ENCODE measurements around the gene BFSP2. TPM values are rescaled to one million over a fixed set of nuclear protein-coding genes. Genes with fewer than 3 reads are reported as not detected.

The BFSP2 gene
- total and polyA plus RNA-seq, 2 experiments from 2014 or later = not detected

GRCh38 chr3:133425898-133426297 is 26.0 kb downstream of the BFSP2 start:
- Histone ChIP-seq H3K4me3 (no peak overlapping the region), H3K9me3 (ENCODE audit: low read depth) (no peaks in the 10 kb centered on the region), H3K36me3 (replicated peaks; ENCODE audit: insufficient read depth, low read depth) (no peaks in the 10 kb centered on the region), H3K4me1 (ENCODE audit: insufficient read depth) (no peaks in the 10 kb centered on the region), H3K9me2 (replicated peaks; ENCODE audit: insufficient read depth) (no peaks in the 10 kb centered on the region), H3K79me2 (no peaks in the 10 kb centered on the region), H4K20me1 (ENCODE audit: insufficient read depth, poor library complexity, severe bottlenecking) (no peaks in the 10 kb centered on the region), H3K27me3 (no peaks in the 10 kb centered on the region), H2AFZ (no peak overlapping the region), H3K27ac (no peak overlapping the region), H3K4me2 (no peak overlapping the region)
- TF ChIP-seq EZH2phosphoT487 (IDR thresholded peaks at IDR 0.05; ENCODE audit: low read depth, severe bottlenecking, unreplicated experiment) = no peak
- TF ChIP-seq CTCF (IDR thresholded peaks at IDR 0.05; ENCODE audit: poor library complexity) = no peak
- TF ChIP-seq EZH2 (IDR thresholded peaks at IDR 0.05; ENCODE audit: borderline replicate concordance) = no peak
- 71% methylated on average over 2 of the region's 3 CpGs for WGBS (ENCODE audit: low lambda C conversion rate, missing lambda C conversion rate)
- no peak for DNase-seq (ENCODE audit: low spot score)

- Histone ChIP-seq H3K79me2 (no peaks in the 10 kb centered on the region), H3K9me3 (ENCODE audit: low read depth) (no peaks in the 10 kb centered on the region), H3K4me1 (ENCODE audit: insufficient read depth) (no peaks in the 10 kb centered on the region), H3K4me2 (no peak overlapping the region), H3K27ac (no peak overlapping the region), H3K27me3 (no peaks in the 10 kb centered on the region), H3K4me3 (no peak overlapping the region), H3K36me3 (replicated peaks; ENCODE audit: insufficient read depth, low read depth) (no peaks in the 10 kb centered on the region), H3K9me2 (replicated peaks; ENCODE audit: insufficient read depth) (no peaks in the 10 kb centered on the region), H2AFZ (no peak overlapping the region), H4K20me1 (ENCODE audit: insufficient read depth, poor library complexity, severe bottlenecking) (no peaks in the 10 kb centered on the region)
- 89% methylated on average over 2 of the region's 2 CpGs for WGBS (ENCODE audit: low lambda C conversion rate, missing lambda C conversion rate)
- TF ChIP-seq EZH2 (IDR thresholded peaks at IDR 0.05; ENCODE audit: borderline replicate concordance) (no peak), CTCF (IDR thresholded peaks at IDR 0.05; ENCODE audit: poor library complexity) (no peak), EZH2phosphoT487 (IDR thresholded peaks at IDR 0.05; ENCODE audit: low read depth, severe bottlenecking, unreplicated experiment) (no peak)
- DNase-seq (ENCODE audit: low spot score) = no peak
Observed at GRCh38 chr3:133426721-133427120, 26.9 kb downstream of the BFSP2 start.

- Histone ChIP-seq H3K27me3 (no peaks in the 10 kb centered on the region), H3K4me2 (no peak overlapping the region), H3K9me2 (replicated peaks; ENCODE audit: insufficient read depth) (no peaks in the 10 kb centered on the region), H3K36me3 (replicated peaks; ENCODE audit: insufficient read depth, low read depth) (no peaks in the 10 kb centered on the region), H3K4me1 (ENCODE audit: insufficient read depth) (no peaks in the 10 kb centered on the region), H3K27ac (no peak overlapping the region), H2AFZ (no peak overlapping the region), H3K9me3 (ENCODE audit: low read depth) (no peaks in the 10 kb centered on the region), H3K79me2 (no peaks in the 10 kb centered on the region), H3K4me3 (no peak overlapping the region), H4K20me1 (ENCODE audit: insufficient read depth, poor library complexity, severe bottlenecking) (no peaks in the 10 kb centered on the region)
- WGBS (ENCODE audit: low lambda C conversion rate, missing lambda C conversion rate) = 67% methylated on average over 12 of the region's 12 CpGs
- DNase-seq (ENCODE audit: low spot score) = no peak
- TF ChIP-seq EZH2 (IDR thresholded peaks at IDR 0.05; ENCODE audit: borderline replicate concordance) (no peak), CTCF (IDR thresholded peaks at IDR 0.05; ENCODE audit: poor library complexity) (no peak), EZH2phosphoT487 (IDR thresholded peaks at IDR 0.05; ENCODE audit: low read depth, severe bottlenecking, unreplicated experiment) (no peak)
Observed at GRCh38 chr3:133428552-133428951, 28.7 kb downstream of the BFSP2 start.

- Histone ChIP-seq H3K9me2 (replicated peaks; ENCODE audit: insufficient read depth) (no peaks in the 10 kb centered on the region), H2AFZ (no peak overlapping the region), H3K27me3 (no peaks in the 10 kb centered on the region), H3K9me3 (ENCODE audit: low read depth) (no peaks in the 10 kb centered on the region), H3K36me3 (replicated peaks; ENCODE audit: insufficient read depth, low read depth) (no peaks in the 10 kb centered on the region), H3K4me1 (ENCODE audit: insufficient read depth) (no peaks in the 10 kb centered on the region), H4K20me1 (ENCODE audit: insufficient read depth, poor library complexity, severe bottlenecking) (no peaks in the 10 kb centered on the region), H3K27ac (no peak overlapping the region), H3K4me2 (no peak overlapping the region), H3K4me3 (no peak overlapping the region), H3K79me2 (no peaks in the 10 kb centered on the region)
- TF ChIP-seq EZH2phosphoT487 (IDR thresholded peaks at IDR 0.05; ENCODE audit: low read depth, severe bottlenecking, unreplicated experiment) = no peak
- TF ChIP-seq CTCF (IDR thresholded peaks at IDR 0.05; ENCODE audit: poor library complexity) = no peak
- TF ChIP-seq EZH2 (IDR thresholded peaks at IDR 0.05; ENCODE audit: borderline replicate concordance) = no peak
- DNase-seq (ENCODE audit: low spot score) = no peak
Observed at GRCh38 chr3:133429063-133429462, 29.2 kb downstream of the BFSP2 start.
